Panc1 (cell line): Measurements from ENCODE around the gene GPSM1. TPM values are rescaled to one million over a fixed set of nuclear protein-coding genes. Genes with fewer than 3 reads are reported as not detected.

Experiments
- ATAC-seq: fragments of 200-7000 bp; cut with Tn5 transposase; 2 replicates; pipeline ENCODE4 v1.9.1; 2020; ENCODE audit warnings: mild to moderate bottlenecking, moderate library complexity
- BruUV-seq: library from RNA; stranded (reverse); fragments of 400-500 nt; replicated peaks from 2 replicates; lab custom pipeline; 2021; lab: Mats Ljungman, UMichigan
- CTCF ChIA-PET: fragments of 300-600 bp; sonication (Branson Sonifier 250); formaldehyde crosslinking; loops from one replicate; lab custom pipeline; 2022; ENCODE audit warnings: antibody characterized with exemption; lab: Charles Lee
- POLR2A ChIA-PET: fragments of 300-600 bp; sonication (Branson Sonifier 250); formaldehyde crosslinking; loops from one replicate; lab custom pipeline; 2022; ENCODE audit warnings: antibody characterized with exemption; lab: Charles Lee
- DNase-seq: peaks from one replicate; pipeline ENCODE4 v3.0.0-alpha.2; 2010; ENCODE audit warnings: low read depth, low spot score
- H3K27ac ChIP-seq: 2 replicates; pipeline ENCODE4 v1.5.1; 2011; ENCODE audit warnings: mild to moderate bottlenecking, low read length, inconsistent platforms
- H3K27me3 ChIP-seq: fragments of 200-500 bp; sonication (Bioruptor generic); 2 replicates; pipeline ENCODE4 v1.6.0; 2014; ENCODE audit warnings: low read length, inconsistent platforms; ENCODE audit not compliant: control insufficient read depth, insufficient read depth
- H3K36me3 ChIP-seq: fragments of 200-500 bp; sonication (Bioruptor generic); 2 replicates; pipeline ENCODE4 v1.5.1; 2014; ENCODE audit warnings: inconsistent platforms, mild to moderate bottlenecking, low read length, moderate library complexity; ENCODE audit not compliant: control insufficient read depth, insufficient read depth
- H3K4me1 ChIP-seq: 2 replicates; pipeline ENCODE4 v1.5.1; 2011; ENCODE audit warnings: inconsistent platforms, mild to moderate bottlenecking, low read length, moderate library complexity; ENCODE audit not compliant: control insufficient read depth, insufficient read depth
- H3K4me3 ChIP-seq, 2 experiments: 2 replicates each; pipeline ENCODE4 v1.5.1; 2011 to 2012; ENCODE audit warnings: low read depth in 2 of 2, low read length in 2 of 2, mild to moderate bottlenecking in 2 of 2, inconsistent platforms in 1 of 2, moderate library complexity in 1 of 2
- H3K9me3 ChIP-seq: fragments of 200-500 bp; sonication (Bioruptor generic); 2 replicates; pipeline ENCODE4 v1.5.1; 2014; ENCODE audit warnings: low read depth, mild to moderate bottlenecking, inconsistent platforms, low read length, moderate library complexity; ENCODE audit not compliant: control insufficient read depth, insufficient read depth
- POLR2AphosphoS5 ChIP-seq: IDR thresholded peaks from 2 replicates; pipeline ENCODE4 v1.6.1; 2012; ENCODE audit warnings: mild to moderate bottlenecking, low read depth, low read length, moderate library complexity
- SIN3A ChIP-seq: IDR thresholded peaks from 2 replicates; pipeline ENCODE4 v1.6.1; 2012; ENCODE audit warnings: low read depth, mild to moderate bottlenecking, low read length, moderate library complexity, borderline replicate concordance; ENCODE audit not compliant: insufficient read depth
- TCF7L2 ChIP-seq: IDR thresholded peaks from 2 replicates; pipeline ENCODE4 v1.6.1; 2011; ENCODE audit warnings: mild to moderate bottlenecking, low read depth, low read length, inconsistent platforms
- in situ Hi-C: cut with HindIII; loops from 2 replicates; pipeline ENCODE4 v1.10.0; 2016; ENCODE audit warnings: low sequenced_read_pairs, low pct_unique_long_range_greater_than_20kb
- intact Hi-C: fragments of 100-400 bp; cut with micrococcal nuclease; formaldehyde crosslinking; loops from one replicate; pipeline ENCODE4 v1.10.0; 2022; ENCODE audit not compliant: unreplicated experiment
- total RNA-seq: library from RNA; stranded (reverse); gene quantifications from one replicate; pipeline ENCODE4 v1.2.1, GENCODE V29; 2021; ENCODE audit not compliant: unreplicated experiment
- TF ChIP-seq, protein P1 (sequence below), 2 experiments: IDR thresholded peaks; 2 replicates each; pipeline ENCODE4 v1.6.1; 2011 to 2012; ENCODE audit warnings: low read depth in 2 of 2, control low read depth in 1 of 2, low read length in 1 of 2, mild to moderate bottlenecking in 1 of 2, moderate library complexity in 1 of 2; ENCODE audit not compliant: insufficient read depth in 1 of 2
- TF ChIP-seq, protein P2 (sequence below): fragments of 450-650 bp; IDR thresholded peaks from 2 replicates; pipeline ENCODE4 v1.5.1; 2017; ENCODE audit warnings: mild to moderate bottlenecking

The GPSM1 gene
- total RNA-seq, 1 experiment from 2014 or later: 14.2 TPM

GRCh38 chr9:136321561-136321960 lies 5.8 kb upstream of the GPSM1 start:
- intact Hi-C loops (no loop called here), in situ Hi-C loops (no loop called here)
- POLR2A ChIA-PET: no interaction called here
- Histone ChIP-seq H3K9me3 (no peaks in the 10 kb centered on the region), H3K27me3 (no peaks in the 10 kb centered on the region), H3K36me3 (no peaks in the 10 kb centered on the region), H3K27ac (no peak overlapping the region), H3K4me3 (no peak overlapping the region), H3K4me1 (no peaks in the 10 kb centered on the region)
- TF ChIP-seq SIN3A: no peak
- TF ChIP-seq TCF7L2: no peak
- TF ChIP-seq, protein P1, sequence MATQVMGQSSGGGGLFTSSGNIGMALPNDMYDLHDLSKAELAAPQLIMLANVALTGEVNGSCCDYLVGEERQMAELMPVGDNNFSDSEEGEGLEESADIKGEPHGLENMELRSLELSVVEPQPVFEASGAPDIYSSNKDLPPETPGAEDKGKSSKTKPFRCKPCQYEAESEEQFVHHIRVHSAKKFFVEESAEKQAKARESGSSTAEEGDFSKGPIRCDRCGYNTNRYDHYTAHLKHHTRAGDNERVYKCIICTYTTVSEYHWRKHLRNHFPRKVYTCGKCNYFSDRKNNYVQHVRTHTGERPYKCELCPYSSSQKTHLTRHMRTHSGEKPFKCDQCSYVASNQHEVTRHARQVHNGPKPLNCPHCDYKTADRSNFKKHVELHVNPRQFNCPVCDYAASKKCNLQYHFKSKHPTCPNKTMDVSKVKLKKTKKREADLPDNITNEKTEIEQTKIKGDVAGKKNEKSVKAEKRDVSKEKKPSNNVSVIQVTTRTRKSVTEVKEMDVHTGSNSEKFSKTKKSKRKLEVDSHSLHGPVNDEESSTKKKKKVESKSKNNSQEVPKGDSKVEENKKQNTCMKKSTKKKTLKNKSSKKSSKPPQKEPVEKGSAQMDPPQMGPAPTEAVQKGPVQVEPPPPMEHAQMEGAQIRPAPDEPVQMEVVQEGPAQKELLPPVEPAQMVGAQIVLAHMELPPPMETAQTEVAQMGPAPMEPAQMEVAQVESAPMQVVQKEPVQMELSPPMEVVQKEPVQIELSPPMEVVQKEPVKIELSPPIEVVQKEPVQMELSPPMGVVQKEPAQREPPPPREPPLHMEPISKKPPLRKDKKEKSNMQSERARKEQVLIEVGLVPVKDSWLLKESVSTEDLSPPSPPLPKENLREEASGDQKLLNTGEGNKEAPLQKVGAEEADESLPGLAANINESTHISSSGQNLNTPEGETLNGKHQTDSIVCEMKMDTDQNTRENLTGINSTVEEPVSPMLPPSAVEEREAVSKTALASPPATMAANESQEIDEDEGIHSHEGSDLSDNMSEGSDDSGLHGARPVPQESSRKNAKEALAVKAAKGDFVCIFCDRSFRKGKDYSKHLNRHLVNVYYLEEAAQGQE (IDR thresholded peaks at IDR 0.05; ENCODE audit: insufficient read depth in 1 of 2, low read depth in 2 of 2, low read length in 1 of 2): no peak
- TF ChIP-seq, protein P2, sequence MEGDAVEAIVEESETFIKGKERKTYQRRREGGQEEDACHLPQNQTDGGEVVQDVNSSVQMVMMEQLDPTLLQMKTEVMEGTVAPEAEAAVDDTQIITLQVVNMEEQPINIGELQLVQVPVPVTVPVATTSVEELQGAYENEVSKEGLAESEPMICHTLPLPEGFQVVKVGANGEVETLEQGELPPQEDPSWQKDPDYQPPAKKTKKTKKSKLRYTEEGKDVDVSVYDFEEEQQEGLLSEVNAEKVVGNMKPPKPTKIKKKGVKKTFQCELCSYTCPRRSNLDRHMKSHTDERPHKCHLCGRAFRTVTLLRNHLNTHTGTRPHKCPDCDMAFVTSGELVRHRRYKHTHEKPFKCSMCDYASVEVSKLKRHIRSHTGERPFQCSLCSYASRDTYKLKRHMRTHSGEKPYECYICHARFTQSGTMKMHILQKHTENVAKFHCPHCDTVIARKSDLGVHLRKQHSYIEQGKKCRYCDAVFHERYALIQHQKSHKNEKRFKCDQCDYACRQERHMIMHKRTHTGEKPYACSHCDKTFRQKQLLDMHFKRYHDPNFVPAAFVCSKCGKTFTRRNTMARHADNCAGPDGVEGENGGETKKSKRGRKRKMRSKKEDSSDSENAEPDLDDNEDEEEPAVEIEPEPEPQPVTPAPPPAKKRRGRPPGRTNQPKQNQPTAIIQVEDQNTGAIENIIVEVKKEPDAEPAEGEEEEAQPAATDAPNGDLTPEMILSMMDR: no peak
- TF ChIP-seq POLR2AphosphoS5: no peak
- ATAC-seq: no peak
- no TSS peak for BruUV-seq
- CTCF ChIA-PET: no interaction called here
- DNase-seq: no peak

GRCh38 chr9:136322756-136323330 lies 4.5 kb upstream of the GPSM1 start:
- Histone ChIP-seq H3K4me1 (no peaks in the 10 kb centered on the region), H3K9me3 (no peaks in the 10 kb centered on the region), H3K36me3 (no peaks in the 10 kb centered on the region; the same call in 1 of the 2 replicates), H3K27ac (no peak overlapping the region), H3K4me3 (no peak overlapping the region), H3K27me3 (no peaks in the 10 kb centered on the region)
- no TSS peak for BruUV-seq
- POLR2A ChIA-PET: no interaction called here
- CTCF ChIA-PET: no interaction called here
- no peak for ATAC-seq
- in situ Hi-C loops (no loop called here), intact Hi-C loops (no loop called here)
- TF ChIP-seq, protein P2: no peak
- TF ChIP-seq, protein P1 (IDR thresholded peaks at IDR 0.05; ENCODE audit: insufficient read depth in 1 of 2, low read depth in 2 of 2, low read length in 1 of 2): no peak
- no peak for TF ChIP-seq POLR2AphosphoS5
- TF ChIP-seq TCF7L2: no peak
- TF ChIP-seq SIN3A: no peak
- DNase-seq: no peak
